SHP77 treated with DMSO at 0.1 percent for 48 hours (cell line): ENCODE measurements around the gene KCND3.
A peak's percentile ranks its signal among the peaks of the same experiment; 100 is the strongest.
"Not testable (repeated sequence)": the region's sequence is repeated elsewhere in the genome, so short reads cannot be mapped to it uniquely, and the experiment has no call there.

ENCODE experiments used
- DNase-seq: peaks from one replicate; lab custom pipeline; 2025; lab: John Stamatoyannopoulos, UW

KCND3 gene

GRCh38 chr1:111812306-111812705 is 177.2 kb downstream of the KCND3 start:
- no peak for DNase-seq

GRCh38 chr1:111811891-111812290 is 177.6 kb downstream of the KCND3 start:
- no peak for DNase-seq

- no peak for DNase-seq
Observed at GRCh38 chr1:111805251-111805650, 184.2 kb downstream of the KCND3 start.

GRCh38 chr1:111804776-111805175 is 184.7 kb downstream of the KCND3 start:
- peak; percentile 36 for DNase-seq

GRCh38 chr1:111803951-111804350 is 185.5 kb downstream of the KCND3 start:
- DNase-seq = no peak

- no peak for DNase-seq
Observed at GRCh38 chr1:111802984-111803383, 186.5 kb downstream of the KCND3 start.

GRCh38 chr1:111802110-111802509 is 187.4 kb downstream of the KCND3 start:
- DNase-seq = no peak

GRCh38 chr1:111801071-111801850 is 188.2 kb downstream of the KCND3 start:
- no peak for DNase-seq

GRCh38 chr1:111799722-111800121 is 189.7 kb downstream of the KCND3 start:
- DNase-seq = not testable (repeated sequence)

- no peak for DNase-seq
Observed at GRCh38 chr1:111798580-111798979, 190.9 kb downstream of the KCND3 start.

- DNase-seq = no peak
Observed at GRCh38 chr1:111795401-111795800, 194.1 kb downstream of the KCND3 start.

- DNase-seq = no peak
Observed at GRCh38 chr1:111793923-111794322, 195.5 kb downstream of the KCND3 start.

GRCh38 chr1:111792249-111792648 is 197.2 kb downstream of the KCND3 start:
- DNase-seq = no peak

GRCh38 chr1:111791776-111792175 is 197.7 kb downstream of the KCND3 start:
- DNase-seq = no peak

GRCh38 chr1:111789666-111790316 is 199.7 kb downstream of the KCND3 start:
- DNase-seq = no peak

GRCh38 chr1:111789142-111789541 is 200.3 kb downstream of the KCND3 start:
- no peak for DNase-seq

- DNase-seq = no peak
Observed at GRCh38 chr1:111786669-111787207, 202.7 kb downstream of the KCND3 start.

- no peak for DNase-seq
Observed at GRCh38 chr1:111784273-111784901, 205.1 kb downstream of the KCND3 start.

- no peak for DNase-seq
Observed at GRCh38 chr1:111779546-111779945, 209.9 kb downstream of the KCND3 start.

- DNase-seq = no peak
Observed at GRCh38 chr1:111778541-111779051, 210.9 kb downstream of the KCND3 start.

- no peak for DNase-seq
Observed at GRCh38 chr1:111778066-111778465, 211.4 kb downstream of the KCND3 start.

GRCh38 chr1:111777301-111777700 is 212.2 kb downstream of the KCND3 start:
- no peak for DNase-seq

- no peak for DNase-seq
Observed at GRCh38 chr1:111776861-111777260, 212.6 kb downstream of the KCND3 start.
